WTC11 (cell line): ENCODE data around the gene ILF3. TPM values are rescaled to one million over a fixed set of nuclear protein-coding genes. Genes with fewer than 3 reads are reported as not detected.

ENCODE experiments used
- ATAC-seq: fragments of 200-7000 bp; cut with Tn5 transposase; 2 replicates; pipeline ENCODE4 v1.10.0; 2021; ENCODE audit warnings: mild to moderate bottlenecking, moderate library complexity
- CTCF ChIA-PET: fragments of 300-600 bp; sonication (Branson Sonifier 250); formaldehyde crosslinking; loops from one replicate; lab custom pipeline; 2021; ENCODE audit warnings: antibody characterized with exemption; lab: Charles Lee
- POLR2A ChIA-PET: fragments of 350-600 bp; sonication (Branson Sonifier 250); formaldehyde crosslinking; loops from one replicate; lab custom pipeline; 2021; ENCODE audit warnings: antibody characterized with exemption; lab: Charles Lee
- DNase-seq: peaks from one replicate; pipeline ENCODE4 v3.0.0; 2021; ENCODE audit warnings: low spot score
- H3K27ac Mint-ChIP-seq: 2 replicates; pipeline ENCODE4 v1.8.0; 2021; ENCODE audit warnings: mixed read lengths
- H3K27me3 Mint-ChIP-seq: 2 replicates; pipeline ENCODE4 v1.8.0; 2021; ENCODE audit warnings: low read depth, mild to moderate bottlenecking, moderate library complexity, mixed read lengths
- H3K36me3 Mint-ChIP-seq: 2 replicates; pipeline ENCODE4 v1.8.0; 2021; ENCODE audit warnings: mixed read lengths
- H3K4me1 Mint-ChIP-seq: 2 replicates; pipeline ENCODE4 v1.8.0; 2022; ENCODE audit warnings: mixed read lengths
- H3K4me3 Mint-ChIP-seq: 2 replicates; pipeline ENCODE4 v1.8.0; 2021; ENCODE audit warnings: mild to moderate bottlenecking, moderate library complexity, mixed read lengths
- H3K9me3 Mint-ChIP-seq: 2 replicates; pipeline ENCODE4 v1.8.0; 2021; ENCODE audit warnings: mixed read lengths
- FOXJ3 ChIP-seq: sonication (generic); formaldehyde crosslinking; IDR thresholded peaks from 2 replicates; pipeline ENCODE4 v1.9.0; 2021; ENCODE audit warnings: missing genetic modification reagents, mild to moderate bottlenecking, borderline replicate concordance
- FOXP1 ChIP-seq: sonication (generic); formaldehyde crosslinking; IDR thresholded peaks from 2 replicates; pipeline ENCODE4 v1.8.0; 2022; ENCODE audit warnings: missing genetic modification reagents, mild to moderate bottlenecking, moderate library complexity, borderline replicate concordance
- JUN ChIP-seq: sonication (generic); formaldehyde crosslinking; IDR thresholded peaks from 2 replicates; pipeline ENCODE4 v1.8.0; 2023; ENCODE audit warnings: mild to moderate bottlenecking, missing genetic modification reagents
- MXD4 ChIP-seq: fragments of 250-450 bp; sonication (Bioruptor Pico); IDR thresholded peaks from 2 replicates; pipeline ENCODE4 v1.8.0; 2021; ENCODE audit warnings: mild to moderate bottlenecking, moderate library complexity, borderline replicate concordance
- RELA ChIP-seq: sonication (generic); formaldehyde crosslinking; IDR thresholded peaks from 2 replicates; pipeline ENCODE4 v1.8.1; 2022; ENCODE audit warnings: missing genetic modification reagents, mild to moderate bottlenecking, borderline replicate concordance
- ZNF121 ChIP-seq: sonication (generic); formaldehyde crosslinking; IDR thresholded peaks from 2 replicates; pipeline ENCODE4 v1.8.0; 2023; ENCODE audit warnings: missing genetic modification reagents
- ZNF232 ChIP-seq: sonication (generic); formaldehyde crosslinking; IDR thresholded peaks from 2 replicates; pipeline ENCODE4 v1.8.0; 2022; ENCODE audit warnings: mild to moderate bottlenecking, missing genetic modification reagents
- ZNF396 ChIP-seq: fragments of 250-450 bp; sonication (Bioruptor Pico); IDR thresholded peaks from 2 replicates; pipeline ENCODE4 v1.8.0; 2021; ENCODE audit warnings: mild to moderate bottlenecking, moderate library complexity, borderline replicate concordance
- ZNF671 ChIP-seq: fragments of 250-450 bp; sonication (Bioruptor Pico); IDR thresholded peaks from 2 replicates; pipeline ENCODE4 v1.8.0; 2021; ENCODE audit warnings: mild to moderate bottlenecking
- total RNA-seq: library from RNA; stranded (reverse); gene quantifications from 3 replicates; pipeline ENCODE4 v1.2.3, GENCODE V29; 2021
- TF ChIP-seq, protein P1 (sequence below): sonication (generic); formaldehyde crosslinking; IDR thresholded peaks from 2 replicates; pipeline ENCODE4 v1.8.0; 2022; ENCODE audit warnings: mild to moderate bottlenecking, missing genetic modification reagents
- TF ChIP-seq, protein P2 (sequence below): fragments of 250-450 bp; sonication (Bioruptor Pico); IDR thresholded peaks from 2 replicates; pipeline ENCODE4 v1.9.0; 2021; ENCODE audit warnings: moderate library complexity, mild to moderate bottlenecking, inconsistent platforms, borderline replicate concordance
- TF ChIP-seq, protein P3 (sequence below): sonication (generic); formaldehyde crosslinking; IDR thresholded peaks from 2 replicates; pipeline ENCODE4 v1.8.1; 2023; ENCODE audit warnings: mild to moderate bottlenecking, missing genetic modification reagents, borderline replicate concordance
- TF ChIP-seq, protein P4 (sequence below): sonication (generic); formaldehyde crosslinking; conservative IDR thresholded peaks from 2 replicates; pipeline ENCODE4 v1.8.1; 2022; ENCODE audit warnings: mild to moderate bottlenecking, missing genetic modification reagents
- TF ChIP-seq, protein P5 (sequence below): fragments of 250-450 bp; sonication (Bioruptor Pico); IDR thresholded peaks from 2 replicates; pipeline ENCODE4 v2.1.2; 2022; ENCODE audit warnings: mild to moderate bottlenecking, moderate library complexity
- TF ChIP-seq, protein P6 (sequence below): sonication (generic); formaldehyde crosslinking; IDR thresholded peaks from 2 replicates; pipeline ENCODE4 v1.8.1; 2023; ENCODE audit warnings: mild to moderate bottlenecking, moderate library complexity, missing genetic modification reagents
- TF ChIP-seq, protein P7 (sequence below): sonication (generic); formaldehyde crosslinking; IDR thresholded peaks from 2 replicates; pipeline ENCODE4 v1.8.0; 2022; ENCODE audit warnings: missing genetic modification reagents

The ILF3 gene
- total RNA-seq, 1 experiment from 2014 or later, result 659 TPM

DNA sequence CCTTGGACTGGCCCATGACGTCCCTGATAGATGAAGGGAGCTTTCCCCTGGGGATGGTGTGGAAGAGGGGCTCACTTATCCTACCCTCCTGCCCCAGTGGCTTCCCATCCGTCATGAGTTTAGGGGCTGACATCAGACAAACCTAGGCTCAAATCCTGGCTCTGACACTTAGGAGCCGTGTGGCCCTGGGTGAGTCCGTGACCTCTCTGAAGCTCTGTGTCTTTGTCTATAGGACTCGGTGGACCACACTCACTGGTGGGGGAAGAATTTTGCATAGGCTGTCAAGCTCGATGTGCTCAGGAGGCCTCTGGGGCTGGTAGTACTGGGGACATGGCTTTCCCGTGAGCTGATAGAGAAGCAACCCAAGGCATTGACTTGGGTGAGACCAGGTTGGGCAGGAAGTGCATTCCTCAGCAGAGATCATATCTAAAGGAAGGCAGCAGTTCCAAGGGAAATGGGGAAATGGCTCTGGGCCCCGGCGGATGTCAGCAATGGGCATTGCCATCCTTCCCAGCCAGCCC, 49.6 kb upstream of the ILF3 start (continued):
- TF ChIP-seq, protein P1, sequence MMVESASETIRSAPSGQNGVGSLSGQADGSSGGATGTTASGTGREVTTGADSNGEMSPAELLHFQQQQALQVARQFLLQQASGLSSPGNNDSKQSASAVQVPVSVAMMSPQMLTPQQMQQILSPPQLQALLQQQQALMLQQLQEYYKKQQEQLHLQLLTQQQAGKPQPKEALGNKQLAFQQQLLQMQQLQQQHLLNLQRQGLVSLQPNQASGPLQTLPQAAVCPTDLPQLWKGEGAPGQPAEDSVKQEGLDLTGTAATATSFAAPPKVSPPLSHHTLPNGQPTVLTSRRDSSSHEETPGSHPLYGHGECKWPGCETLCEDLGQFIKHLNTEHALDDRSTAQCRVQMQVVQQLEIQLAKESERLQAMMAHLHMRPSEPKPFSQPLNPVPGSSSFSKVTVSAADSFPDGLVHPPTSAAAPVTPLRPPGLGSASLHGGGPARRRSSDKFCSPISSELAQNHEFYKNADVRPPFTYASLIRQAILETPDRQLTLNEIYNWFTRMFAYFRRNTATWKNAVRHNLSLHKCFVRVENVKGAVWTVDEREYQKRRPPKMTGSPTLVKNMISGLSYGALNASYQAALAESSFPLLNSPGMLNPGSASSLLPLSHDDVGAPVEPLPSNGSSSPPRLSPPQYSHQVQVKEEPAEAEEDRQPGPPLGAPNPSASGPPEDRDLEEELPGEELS, result no peak

DNA sequence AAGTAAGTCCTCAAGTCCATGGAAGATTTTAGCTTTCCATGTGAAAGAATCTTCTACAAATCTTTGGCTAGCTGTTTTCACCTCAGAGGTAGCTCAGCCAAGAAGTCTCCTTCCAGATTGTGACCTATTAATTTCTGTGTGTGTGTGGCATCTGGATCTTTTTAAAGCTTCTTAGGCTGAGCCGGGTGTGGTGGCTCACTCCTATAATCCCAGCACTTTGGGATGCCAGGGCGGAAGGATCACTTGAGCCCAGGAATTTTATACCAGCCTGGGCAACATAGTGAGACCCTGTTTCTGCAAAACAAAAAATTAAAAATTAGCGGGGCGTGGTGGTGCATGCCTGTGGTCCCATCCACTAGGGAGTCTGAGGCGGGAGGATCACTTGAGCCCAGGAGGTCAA, 42.2 kb upstream of the ILF3 start:
- ATAC-seq, result no peak
- H3K27ac Mint-ChIP-seq, result no peak overlapping the region
- H3K4me3 Mint-ChIP-seq, result no peak overlapping the region
- H3K27me3 Mint-ChIP-seq, result no peaks in the 10 kb centered on the region
- no peak for DNase-seq
- 0 out of 2 replicates have a peak, but pooled peaks have one; percentile 9 for TF ChIP-seq ZNF121
- TF ChIP-seq ZNF396 (CRISPR knock-in tag), result no peak
- TF ChIP-seq ZNF671 (CRISPR knock-in tag), result no peak
- TF ChIP-seq, protein P2, sequence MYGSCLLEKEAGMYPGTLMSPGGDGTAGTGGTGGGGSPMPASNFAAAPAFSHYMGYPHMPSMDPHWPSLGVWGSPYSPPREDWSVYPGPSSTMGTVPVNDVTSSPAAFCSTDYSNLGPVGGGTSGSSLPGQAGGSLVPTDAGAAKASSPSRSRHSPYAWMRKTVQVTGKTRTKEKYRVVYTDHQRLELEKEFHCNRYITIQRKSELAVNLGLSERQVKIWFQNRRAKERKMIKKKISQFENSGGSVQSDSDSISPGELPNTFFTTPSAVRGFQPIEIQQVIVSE (CRISPR knock-in tag), result no peak
- no peaks in the 10 kb centered on the region for H3K4me1 Mint-ChIP-seq
- ChIA-PET CTCF (interaction anchor here (1.9 to 2.7 kb wide), 2 partner anchors 31 to 33 kb away, joined by 7 to 11 read pairs; no protein-coding TSS in a partner anchor), POLR2A (interaction anchor here (0.6 kb wide), 1 partner anchor 15 kb away, joined by 3 read pairs; no protein-coding TSS in a partner anchor)
- peaks cover 6% of the 10 kb centered on the region; the same call in 1 of the 2 replicates for H3K36me3 Mint-ChIP-seq
- H3K9me3 Mint-ChIP-seq, result no peaks in the 10 kb centered on the region

DNA sequence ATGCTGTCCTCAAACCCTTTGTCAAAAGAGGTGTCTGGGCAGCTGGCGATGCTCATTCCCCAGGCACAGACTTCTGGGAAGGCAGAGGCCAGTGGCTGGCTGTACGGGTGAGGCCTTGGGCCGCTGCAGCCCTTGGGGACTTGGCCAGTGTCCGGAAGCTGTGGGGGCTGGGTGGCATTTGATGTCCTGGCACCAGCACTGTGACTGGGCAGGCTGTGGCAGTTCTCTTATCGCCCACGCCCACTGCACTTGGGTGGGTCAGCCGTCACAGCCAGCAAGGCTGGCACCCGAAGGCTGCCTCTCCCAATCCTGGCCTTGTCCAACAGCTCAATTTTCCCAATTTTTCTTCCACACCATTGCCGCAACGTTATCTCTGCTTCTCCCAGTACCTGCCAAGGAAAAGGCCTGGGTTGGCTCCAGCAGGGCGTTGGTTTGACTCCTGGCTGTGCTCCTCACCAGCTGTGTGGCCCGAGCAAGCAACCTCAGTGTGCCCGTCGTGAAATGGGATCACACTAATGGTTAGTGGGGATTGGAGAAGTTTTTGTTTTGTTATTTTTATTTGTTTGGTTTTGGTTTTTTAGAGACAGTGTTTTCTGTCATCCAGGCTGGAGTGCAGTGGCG, 41.5 kb upstream of the ILF3 start:
- ChIA-PET POLR2A (no interaction called here), CTCF (interaction anchor here (1.9 to 2.7 kb wide), 2 partner anchors 31 to 32 kb away, joined by 7 to 11 read pairs; no protein-coding TSS in a partner anchor)
- no peak for TF ChIP-seq FOXP1
- TF ChIP-seq, protein P3, sequence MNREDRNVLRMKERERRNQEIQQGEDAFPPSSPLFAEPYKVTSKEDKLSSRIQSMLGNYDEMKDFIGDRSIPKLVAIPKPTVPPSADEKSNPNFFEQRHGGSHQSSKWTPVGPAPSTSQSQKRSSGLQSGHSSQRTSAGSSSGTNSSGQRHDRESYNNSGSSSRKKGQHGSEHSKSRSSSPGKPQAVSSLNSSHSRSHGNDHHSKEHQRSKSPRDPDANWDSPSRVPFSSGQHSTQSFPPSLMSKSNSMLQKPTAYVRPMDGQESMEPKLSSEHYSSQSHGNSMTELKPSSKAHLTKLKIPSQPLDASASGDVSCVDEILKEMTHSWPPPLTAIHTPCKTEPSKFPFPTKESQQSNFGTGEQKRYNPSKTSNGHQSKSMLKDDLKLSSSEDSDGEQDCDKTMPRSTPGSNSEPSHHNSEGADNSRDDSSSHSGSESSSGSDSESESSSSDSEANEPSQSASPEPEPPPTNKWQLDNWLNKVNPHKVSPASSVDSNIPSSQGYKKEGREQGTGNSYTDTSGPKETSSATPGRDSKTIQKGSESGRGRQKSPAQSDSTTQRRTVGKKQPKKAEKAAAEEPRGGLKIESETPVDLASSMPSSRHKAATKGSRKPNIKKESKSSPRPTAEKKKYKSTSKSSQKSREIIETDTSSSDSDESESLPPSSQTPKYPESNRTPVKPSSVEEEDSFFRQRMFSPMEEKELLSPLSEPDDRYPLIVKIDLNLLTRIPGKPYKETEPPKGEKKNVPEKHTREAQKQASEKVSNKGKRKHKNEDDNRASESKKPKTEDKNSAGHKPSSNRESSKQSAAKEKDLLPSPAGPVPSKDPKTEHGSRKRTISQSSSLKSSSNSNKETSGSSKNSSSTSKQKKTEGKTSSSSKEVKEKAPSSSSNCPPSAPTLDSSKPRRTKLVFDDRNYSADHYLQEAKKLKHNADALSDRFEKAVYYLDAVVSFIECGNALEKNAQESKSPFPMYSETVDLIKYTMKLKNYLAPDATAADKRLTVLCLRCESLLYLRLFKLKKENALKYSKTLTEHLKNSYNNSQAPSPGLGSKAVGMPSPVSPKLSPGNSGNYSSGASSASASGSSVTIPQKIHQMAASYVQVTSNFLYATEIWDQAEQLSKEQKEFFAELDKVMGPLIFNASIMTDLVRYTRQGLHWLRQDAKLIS (CRISPR knock-in tag), result no peak
- TF ChIP-seq ZNF232 (CRISPR knock-in tag), result no peak
- TF ChIP-seq, protein P4, sequence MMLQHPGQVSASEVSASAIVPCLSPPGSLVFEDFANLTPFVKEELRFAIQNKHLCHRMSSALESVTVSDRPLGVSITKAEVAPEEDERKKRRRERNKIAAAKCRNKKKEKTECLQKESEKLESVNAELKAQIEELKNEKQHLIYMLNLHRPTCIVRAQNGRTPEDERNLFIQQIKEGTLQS (CRISPR knock-in tag), result no peak
- TF ChIP-seq RELA (CRISPR knock-in tag), result no peak
- TF ChIP-seq JUN, result no peak
- no peak for TF ChIP-seq FOXJ3 (CRISPR knock-in tag)
- TF ChIP-seq, protein P5, sequence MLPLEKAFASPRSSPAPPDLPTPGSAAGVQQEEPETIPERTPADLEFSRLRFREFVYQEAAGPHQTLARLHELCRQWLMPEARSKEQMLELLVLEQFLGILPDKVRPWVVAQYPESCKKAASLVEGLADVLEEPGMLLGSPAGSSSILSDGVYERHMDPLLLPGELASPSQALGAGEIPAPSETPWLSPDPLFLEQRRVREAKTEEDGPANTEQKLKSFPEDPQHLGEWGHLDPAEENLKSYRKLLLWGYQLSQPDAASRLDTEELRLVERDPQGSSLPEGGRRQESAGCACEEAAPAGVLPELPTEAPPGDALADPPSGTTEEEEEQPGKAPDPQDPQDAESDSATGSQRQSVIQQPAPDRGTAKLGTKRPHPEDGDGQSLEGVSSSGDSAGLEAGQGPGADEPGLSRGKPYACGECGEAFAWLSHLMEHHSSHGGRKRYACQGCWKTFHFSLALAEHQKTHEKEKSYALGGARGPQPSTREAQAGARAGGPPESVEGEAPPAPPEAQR, result no peak
- no peak for TF ChIP-seq MXD4 (CRISPR knock-in tag)
- TF ChIP-seq, protein P6, sequence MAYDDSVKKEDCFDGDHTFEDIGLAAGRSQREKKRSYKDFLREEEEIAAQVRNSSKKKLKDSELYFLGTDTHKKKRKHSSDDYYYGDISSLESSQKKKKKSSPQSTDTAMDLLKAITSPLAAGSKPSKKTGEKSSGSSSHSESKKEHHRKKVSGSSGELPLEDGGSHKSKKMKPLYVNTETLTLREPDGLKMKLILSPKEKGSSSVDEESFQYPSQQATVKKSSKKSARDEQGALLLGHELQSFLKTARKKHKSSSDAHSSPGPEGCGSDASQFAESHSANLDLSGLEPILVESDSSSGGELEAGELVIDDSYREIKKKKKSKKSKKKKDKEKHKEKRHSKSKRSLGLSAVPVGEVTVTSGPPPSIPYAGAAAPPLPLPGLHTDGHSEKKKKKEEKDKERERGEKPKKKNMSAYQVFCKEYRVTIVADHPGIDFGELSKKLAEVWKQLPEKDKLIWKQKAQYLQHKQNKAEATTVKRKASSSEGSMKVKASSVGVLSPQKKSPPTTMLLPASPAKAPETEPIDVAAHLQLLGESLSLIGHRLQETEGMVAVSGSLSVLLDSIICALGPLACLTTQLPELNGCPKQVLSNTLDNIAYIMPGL (CRISPR knock-in tag), result no peak
- TF ChIP-seq, protein P7, sequence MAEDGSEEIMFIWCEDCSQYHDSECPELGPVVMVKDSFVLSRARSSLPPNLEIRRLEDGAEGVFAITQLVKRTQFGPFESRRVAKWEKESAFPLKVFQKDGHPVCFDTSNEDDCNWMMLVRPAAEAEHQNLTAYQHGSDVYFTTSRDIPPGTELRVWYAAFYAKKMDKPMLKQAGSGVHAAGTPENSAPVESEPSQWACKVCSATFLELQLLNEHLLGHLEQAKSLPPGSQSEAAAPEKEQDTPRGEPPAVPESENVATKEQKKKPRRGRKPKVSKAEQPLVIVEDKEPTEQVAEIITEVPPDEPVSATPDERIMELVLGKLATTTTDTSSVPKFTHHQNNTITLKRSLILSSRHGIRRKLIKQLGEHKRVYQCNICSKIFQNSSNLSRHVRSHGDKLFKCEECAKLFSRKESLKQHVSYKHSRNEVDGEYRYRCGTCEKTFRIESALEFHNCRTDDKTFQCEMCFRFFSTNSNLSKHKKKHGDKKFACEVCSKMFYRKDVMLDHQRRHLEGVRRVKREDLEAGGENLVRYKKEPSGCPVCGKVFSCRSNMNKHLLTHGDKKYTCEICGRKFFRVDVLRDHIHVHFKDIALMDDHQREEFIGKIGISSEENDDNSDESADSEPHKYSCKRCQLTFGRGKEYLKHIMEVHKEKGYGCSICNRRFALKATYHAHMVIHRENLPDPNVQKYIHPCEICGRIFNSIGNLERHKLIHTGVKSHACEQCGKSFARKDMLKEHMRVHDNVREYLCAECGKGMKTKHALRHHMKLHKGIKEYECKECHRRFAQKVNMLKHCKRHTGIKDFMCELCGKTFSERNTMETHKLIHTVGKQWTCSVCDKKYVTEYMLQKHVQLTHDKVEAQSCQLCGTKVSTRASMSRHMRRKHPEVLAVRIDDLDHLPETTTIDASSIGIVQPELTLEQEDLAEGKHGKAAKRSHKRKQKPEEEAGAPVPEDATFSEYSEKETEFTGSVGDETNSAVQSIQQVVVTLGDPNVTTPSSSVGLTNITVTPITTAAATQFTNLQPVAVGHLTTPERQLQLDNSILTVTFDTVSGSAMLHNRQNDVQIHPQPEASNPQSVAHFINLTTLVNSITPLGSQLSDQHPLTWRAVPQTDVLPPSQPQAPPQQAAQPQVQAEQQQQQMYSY (CRISPR knock-in tag), result no peak

More for the DNA sequence above, 41.5 kb upstream of the ILF3 start:
- no peaks in the 10 kb centered on the region for H3K9me3 Mint-ChIP-seq
- H3K36me3 Mint-ChIP-seq, result peaks cover 6% of the 10 kb centered on the region; the same call in 1 of the 2 replicates
- ATAC-seq, result no peak
- no peak overlapping the region for H3K4me3 Mint-ChIP-seq
- no peaks in the 10 kb centered on the region for H3K4me1 Mint-ChIP-seq
- DNase-seq, result no peak
- H3K27me3 Mint-ChIP-seq, result no peaks in the 10 kb centered on the region
- H3K27ac Mint-ChIP-seq, result no peak overlapping the region
